ENCODE measurements around the gene RTN3. TPM values are rescaled to one million over a fixed set of nuclear protein-coding genes. Genes with fewer than 3 reads are reported as not detected.

RTN3 gene
- total RNA-seq, 1 donor from 2014 or later: 50.0 TPM

Other genes with a start within 250 kb of the RTN3 start
- gene PLAAT5, start 190.3 kb upstream of the RTN3 start, total RNA-seq: not detected
- gene LGALS12, start 175.4 kb upstream of the RTN3 start, total RNA-seq: not detected
- gene PLAAT4, start 144.7 kb upstream of the RTN3 start, total RNA-seq: 47.6 TPM
- gene PLAAT2, start 118.1 kb upstream of the RTN3 start, total RNA-seq: 1.2 TPM
- 74.6 TPM for gene PLAAT3, start 67.1 kb upstream of the RTN3 start, total RNA-seq
- 29.8 TPM for gene ATL3, start 10.1 kb upstream of the RTN3 start, total RNA-seq
- 14.8 TPM for gene ZFTA, start 87.3 kb downstream of the RTN3 start, total RNA-seq
- 3.4 TPM for gene SPINDOC, start 132.0 kb downstream of the RTN3 start, total RNA-seq
- gene MARK2, start 157.6 kb downstream of the RTN3 start, total RNA-seq: 13.0 TPM
- 0.23 TPM for gene RCOR2, start 235.7 kb downstream of the RTN3 start, total RNA-seq

Measured in left lobe of liver (tissue), 1 donor.